H9 (cell line): ENCODE data around the gene NHP2. TPM values are rescaled to one million over a fixed set of nuclear protein-coding genes. Genes with fewer than 3 reads are reported as not detected.

Experiments
- DNase-seq: peaks from one replicate; pipeline ENCODE4 v3.0.0-alpha.2; 2017
- H2AFZ ChIP-seq: one replicate; pipeline ENCODE4 v1.6.1; 2013; ENCODE audit warnings: mild to moderate bottlenecking, low read length, control low read depth, moderate library complexity
- H2AK5ac ChIP-seq: 2 replicates; pipeline ENCODE4 v1.6.1; 2013; ENCODE audit warnings: low read length, control low read depth, mixed read lengths; ENCODE audit not compliant: insufficient read length
- H2BK120ac ChIP-seq: one replicate; pipeline ENCODE4 v1.6.1; 2013; ENCODE audit warnings: low read depth, mild to moderate bottlenecking, low read length, control low read depth, inconsistent platforms; ENCODE audit not compliant: poor library complexity, severe bottlenecking
- H2BK12ac ChIP-seq: 2 replicates; pipeline ENCODE4 v1.6.1; 2013; ENCODE audit warnings: low read length, control low read depth, mixed read lengths, low read depth; ENCODE audit not compliant: insufficient read length
- H2BK15ac ChIP-seq: 2 replicates; pipeline ENCODE4 v1.6.1; 2013; ENCODE audit warnings: low read depth, low read length, control low read depth
- H2BK20ac ChIP-seq: one replicate; pipeline ENCODE4 v1.6.1; 2013; ENCODE audit warnings: low read depth, mild to moderate bottlenecking, low read length, control low read depth, inconsistent platforms; ENCODE audit not compliant: poor library complexity, severe bottlenecking
- H2BK5ac ChIP-seq: 2 replicates; pipeline ENCODE4 v1.6.1; 2013; ENCODE audit warnings: low read length, control low read depth, mixed read lengths; ENCODE audit not compliant: insufficient read length
- H3K14ac ChIP-seq: 2 replicates; pipeline ENCODE4 v1.6.1; 2013; ENCODE audit warnings: low read length, control low read depth; ENCODE audit not compliant: insufficient read depth
- H3K18ac ChIP-seq: 2 replicates; pipeline ENCODE4 v1.6.1; 2013; ENCODE audit warnings: low read depth, mild to moderate bottlenecking, mixed read lengths, low read length, control low read depth; ENCODE audit not compliant: insufficient read length
- H3K23ac ChIP-seq: 2 replicates; pipeline ENCODE4 v1.6.1; 2013; ENCODE audit warnings: low read length, control low read depth, mixed read lengths, low read depth; ENCODE audit not compliant: insufficient read length
- H3K23me2 ChIP-seq: 2 replicates; pipeline ENCODE4 v1.6.1; 2013; ENCODE audit warnings: low read depth, mild to moderate bottlenecking, mixed read lengths, low read length, control low read depth; ENCODE audit not compliant: insufficient read length, poor library complexity, severe bottlenecking
- H3K27ac ChIP-seq: 2 replicates; pipeline ENCODE4 v1.5.1; 2013; ENCODE audit warnings: low read length, control low read depth, mixed read lengths, low read depth; ENCODE audit not compliant: insufficient read length
- H3K27me3 ChIP-seq: 2 replicates; pipeline ENCODE4 v1.6.1; 2013; ENCODE audit warnings: low read length, control low read depth, inconsistent platforms; ENCODE audit not compliant: insufficient read depth
- H3K4ac ChIP-seq: 2 replicates; pipeline ENCODE4 v1.6.1; 2013; ENCODE audit warnings: low read depth, mild to moderate bottlenecking, control low read depth, inconsistent platforms, low read length, moderate library complexity
- H3K4me1 ChIP-seq: 2 replicates; pipeline ENCODE4 v1.6.1; 2013; ENCODE audit warnings: low read length, control low read depth, inconsistent platforms; ENCODE audit not compliant: insufficient read depth
- H3K4me2 ChIP-seq: 2 replicates; pipeline ENCODE4 v1.6.1; 2013; ENCODE audit warnings: low read length, control low read depth, mixed read lengths; ENCODE audit not compliant: insufficient read length, insufficient read depth
- H3K56ac ChIP-seq: 2 replicates; pipeline ENCODE4 v1.6.1; 2013; ENCODE audit warnings: low read depth, mild to moderate bottlenecking, mixed read lengths, low read length, control low read depth; ENCODE audit not compliant: insufficient read length
- H3K79me1 ChIP-seq: 2 replicates; pipeline ENCODE4 v1.6.1; 2013; ENCODE audit warnings: low read depth, mild to moderate bottlenecking, moderate library complexity, low read length, control low read depth, inconsistent platforms; ENCODE audit not compliant: insufficient read depth, poor library complexity, severe bottlenecking
- H3K79me2 ChIP-seq: 2 replicates; pipeline ENCODE4 v1.6.1; 2013; ENCODE audit warnings: low read length, control low read depth, inconsistent platforms; ENCODE audit not compliant: insufficient read depth
- H3K9ac ChIP-seq: 2 replicates; pipeline ENCODE4 v1.6.1; 2013; ENCODE audit warnings: low read length, control low read depth, mixed read lengths; ENCODE audit not compliant: insufficient read length; ENCODE audit errors: extremely low read depth
- H3K9me3 ChIP-seq: one replicate; pipeline ENCODE4 v1.6.1; 2013; ENCODE audit warnings: low read depth, low read length, inconsistent platforms; ENCODE audit not compliant: control insufficient read depth
- H3T11ph ChIP-seq: one replicate; pipeline ENCODE4 v1.6.1; 2013; ENCODE audit warnings: mild to moderate bottlenecking, low read length, control low read depth, inconsistent platforms
- H4K20me1 ChIP-seq: one replicate; pipeline ENCODE4 v1.6.1; 2013; ENCODE audit not compliant: control insufficient read depth, insufficient read length, insufficient read depth
- H4K5ac ChIP-seq: 2 replicates; pipeline ENCODE4 v1.6.1; 2013; ENCODE audit warnings: low read depth, mild to moderate bottlenecking, mixed read lengths, low read length, control low read depth; ENCODE audit not compliant: insufficient read length
- H4K8ac ChIP-seq: replicated peaks from 2 replicates; pipeline ENCODE4 v1.6.1; 2013; ENCODE audit warnings: low read length, control low read depth, mixed read lengths, low read depth; ENCODE audit not compliant: insufficient read length
- H4K91ac ChIP-seq: 2 replicates; pipeline ENCODE4 v1.6.1; 2013; ENCODE audit warnings: low read depth, mild to moderate bottlenecking, moderate library complexity, mixed read lengths, low read length, control low read depth; ENCODE audit not compliant: insufficient read length
- H3K27ac Mint-ChIP-seq, 3 experiments: 2 replicates in 2 of 3; 3 replicates in 1 of 3; pipeline ENCODE4 v1.8.0; 2020 to 2021; ENCODE audit warnings: mixed read lengths in 3 of 3, mild to moderate bottlenecking in 1 of 3, moderate library complexity in 1 of 3
- H3K27me3 Mint-ChIP-seq: 2 replicates; pipeline ENCODE4 v1.8.0; 2021; ENCODE audit warnings: low read depth, mild to moderate bottlenecking, moderate library complexity, mixed read lengths
- H3K36me3 Mint-ChIP-seq, 3 experiments: 2 replicates in 2 of 3; 3 replicates in 1 of 3; pipeline ENCODE4 v1.8.0; 2020 to 2021; ENCODE audit warnings: low read depth in 3 of 3, mixed read lengths in 3 of 3; ENCODE audit not compliant: insufficient read depth in 1 of 3
- H3K4me1 Mint-ChIP-seq, 2 experiments: 2 replicates each; pipeline ENCODE4 v1.8.0; 2020; ENCODE audit warnings: mixed read lengths in 2 of 2
- H3K4me3 Mint-ChIP-seq, 2 experiments: 2 replicates in 1 of 2; 3 replicates in 1 of 2; pipeline ENCODE4 v1.8.0; 2020 to 2021; ENCODE audit warnings: mild to moderate bottlenecking in 2 of 2, mixed read lengths in 2 of 2, moderate library complexity in 1 of 2
- H3K9me3 Mint-ChIP-seq, 2 experiments: 2 replicates in 1 of 2; 3 replicates in 1 of 2; pipeline ENCODE4 v1.8.0; 2020; ENCODE audit warnings: mild to moderate bottlenecking in 2 of 2, mixed read lengths in 2 of 2, moderate library complexity in 1 of 2
- CTCF ChIP-seq: fragments of 200-600 bp; sonication (generic); conservative IDR thresholded peaks from 3 replicates; pipeline ENCODE4 v1.8.0; 2021; ENCODE audit warnings: antibody characterized with exemption, mild to moderate bottlenecking
- WGBS: extraction: QIAGEN DNeasy Blood & Tissue Kit; methylation state at CpG from one replicate; pipeline ENCODE4 v1.1.7; 2013; ENCODE audit warnings: missing lambda C conversion rate, low lambda C conversion rate, mixed read lengths; ENCODE audit not compliant: insufficient read length; ENCODE audit errors: extremely low coverage; 5-methylcytosine and 5-hydroxymethylcytosine counted together
- total RNA-seq: library from RNA; stranded (reverse); gene quantifications from 2 replicates; pipeline ENCODE4 v1.2.1, GENCODE V29; 2021

NHP2 gene
- total RNA-seq, 1 experiment from 2014 or later, result 232 TPM

DNA sequence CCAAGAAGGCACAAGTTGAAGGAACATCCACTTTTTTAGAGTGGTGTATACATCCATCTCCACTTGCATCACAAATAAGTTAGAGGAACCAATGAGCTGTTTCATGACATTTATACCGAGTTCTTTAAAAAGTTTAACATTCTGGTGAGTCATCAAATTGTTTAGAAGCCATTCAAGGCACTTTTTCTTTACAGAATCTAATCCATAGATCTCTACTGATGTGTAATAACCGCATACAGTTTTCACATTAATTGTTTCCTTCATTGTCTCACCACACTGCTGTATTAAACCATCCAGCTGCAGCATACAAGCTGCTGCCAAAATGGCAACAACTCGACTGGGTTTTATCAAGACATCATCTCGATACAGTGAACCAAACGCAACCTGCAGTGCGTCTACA lies 32.7 kb upstream of the NHP2 start:
- Histone ChIP-seq H3T11ph (no peak overlapping the region), H4K5ac (no peak overlapping the region), H3K27ac (no peak overlapping the region), H2BK5ac (no peak overlapping the region), H3K14ac (no peak overlapping the region), H3K79me2 (no peaks in the 10 kb centered on the region), H4K20me1 (no peaks in the 10 kb centered on the region), H3K4ac (no peak overlapping the region), H2BK120ac (no peak overlapping the region), H3K56ac (no peak overlapping the region), H3K9ac (no peak overlapping the region), H4K91ac (no peak overlapping the region), H2BK15ac (no peak overlapping the region), H3K23ac (no peak overlapping the region), H2AFZ (no peak overlapping the region), H3K23me2 (no peaks in the 10 kb centered on the region), H2AK5ac (no peak overlapping the region), H3K4me2 (no peak overlapping the region), H4K8ac (no peak overlapping the region), H2BK20ac (no peak overlapping the region), H3K27me3 (no peaks in the 10 kb centered on the region), H2BK12ac (no peak overlapping the region), H3K79me1 (no peaks in the 10 kb centered on the region), H3K9me3 (no peaks in the 10 kb centered on the region), H3K18ac (no peak overlapping the region), H3K4me1 (peaks cover 3% of the 10 kb centered on the region; the same call in 1 of the 2 replicates)
- peaks cover 0 to 4% (median 2%) of the 10 kb centered on the region in 3 experiments; a peak in 2 of 7 replicates for H3K36me3 Mint-ChIP-seq
- no peak overlapping the region for H3K27ac Mint-ChIP-seq
- peaks cover 3% of the 10 kb centered on the region for H3K27me3 Mint-ChIP-seq
- no peak overlapping the region for H3K4me3 Mint-ChIP-seq
- TF ChIP-seq CTCF, result no peak
- DNase-seq, result no peak
- WGBS, result no CpG with 5 or more reads among the region's 6 CpGs
- peaks cover 2 to 6% of the 10 kb centered on the region in 2 experiments for H3K9me3 Mint-ChIP-seq
- peaks cover 9% of the 10 kb centered on the region in 2 experiments for H3K4me1 Mint-ChIP-seq
